ENCODE results near the gene MSL3. TPM values are rescaled to one million over a fixed set of nuclear protein-coding genes. Genes with fewer than 3 reads are reported as not detected.

MSL3 gene, protein sequence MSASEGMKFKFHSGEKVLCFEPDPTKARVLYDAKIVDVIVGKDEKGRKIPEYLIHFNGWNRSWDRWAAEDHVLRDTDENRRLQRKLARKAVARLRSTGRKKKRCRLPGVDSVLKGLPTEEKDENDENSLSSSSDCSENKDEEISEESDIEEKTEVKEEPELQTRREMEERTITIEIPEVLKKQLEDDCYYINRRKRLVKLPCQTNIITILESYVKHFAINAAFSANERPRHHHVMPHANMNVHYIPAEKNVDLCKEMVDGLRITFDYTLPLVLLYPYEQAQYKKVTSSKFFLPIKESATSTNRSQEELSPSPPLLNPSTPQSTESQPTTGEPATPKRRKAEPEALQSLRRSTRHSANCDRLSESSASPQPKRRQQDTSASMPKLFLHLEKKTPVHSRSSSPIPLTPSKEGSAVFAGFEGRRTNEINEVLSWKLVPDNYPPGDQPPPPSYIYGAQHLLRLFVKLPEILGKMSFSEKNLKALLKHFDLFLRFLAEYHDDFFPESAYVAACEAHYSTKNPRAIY
- total RNA-seq (2021; ENCODE audit: unreplicated experiment) (17.0 TPM), Bru-seq, nascent RNA (percentile 53 among the genes with signal in this experiment), BruChase-seq, experiment 1, labeled RNA remaining after a 2-hour chase (percentile 61 among the genes with signal in this experiment), BruChase-seq, experiment 2, labeled RNA remaining after a 6-hour chase (percentile 71 among the genes with signal in this experiment)
- polyA plus RNA-seq (2012; ENCODE audit: insufficient read length): 14.0 TPM
- long read RNA-seq, transcript MSL3-201 (13 exons, 2,364 nt): major isoform, 11 of 20 reads
- long read RNA-seq, partial matches to known transcripts: 2 of 20 reads
- long read RNA-seq, other reads (novel, unspliced or antisense): 2 of 20 reads

DNA sequence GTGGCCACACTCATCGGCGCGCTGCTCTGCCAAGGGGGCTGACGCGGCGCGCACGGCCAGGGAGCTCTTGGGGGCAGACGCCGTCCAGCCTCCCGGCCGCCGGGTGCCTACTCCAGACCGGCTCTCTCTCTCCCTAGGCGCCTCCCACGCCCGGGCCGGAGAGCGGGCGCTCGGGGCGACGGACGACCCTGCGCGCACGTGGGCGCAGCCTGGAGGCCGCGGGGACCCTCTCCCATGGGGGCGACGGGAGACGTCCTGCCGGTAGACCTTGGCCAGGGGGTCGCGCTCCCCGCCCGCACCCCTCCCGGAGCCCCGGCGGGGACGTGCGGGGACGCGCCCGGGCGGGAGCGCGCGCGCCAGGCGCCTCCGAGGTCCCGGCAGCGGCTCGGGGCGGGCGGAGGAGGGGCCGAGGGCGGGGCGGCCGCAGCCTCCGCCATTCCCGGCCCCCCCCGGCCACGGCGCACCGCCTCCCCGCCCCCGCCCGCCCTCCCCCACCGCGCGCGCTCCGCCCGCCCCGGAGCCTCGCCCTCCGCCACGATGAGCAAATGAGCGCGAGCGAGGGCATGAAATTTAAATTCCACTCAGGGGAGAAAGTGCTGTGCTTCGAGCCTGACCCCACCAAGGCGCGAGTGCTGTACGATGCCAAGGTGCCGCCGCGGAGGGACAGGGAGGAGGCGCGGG is at the start of gene MSL3:
TSS of gene MSL3 (plus strand) at position 519 of the 681 bp plus-strand sequence. CDS start at position 546, 27 bp downstream.
- Histone ChIP-seq H3K36me3 (ENCODE audit: control insufficient read depth, insufficient read depth, low read length) (peaks cover 2% of the 10 kb centered on the region; the same call in 1 of the 2 replicates), H3K9me3 (ENCODE audit: control insufficient read depth, insufficient read depth, low read depth, low read length) (no peaks in the 10 kb centered on the region), H3K27me3 (ENCODE audit: control insufficient read depth, insufficient read depth, low read length) (no peaks in the 10 kb centered on the region; the same call in 1 of the 2 replicates), H3K4me3 (ENCODE audit: low read depth in 2 of 2, low read length in 2 of 2) (peak within 1 kb of the TSS; percentile 64 to 73), H3K4me1 (ENCODE audit: control insufficient read depth, insufficient read depth, low read length) (no peaks in the 10 kb centered on the region; the same call in 1 of the 2 replicates), H3K27ac (ENCODE audit: low read length) (peak within 1 kb of the TSS; percentile 73)
- in situ Hi-C loops (cut with HindIII; ENCODE audit: low pct_unique_long_range_greater_than_20kb, low sequenced_read_pairs): no loop called here
- BruUV-seq (replicated peaks): no TSS peak
- intact Hi-C loops (cut with micrococcal nuclease; ENCODE audit: unreplicated experiment): no loop called here
- DNase-seq (ENCODE audit: low read depth, low spot score) (no peak), ATAC-seq (peak; percentile 82)
- ChIA-PET CTCF (interaction anchor here (0.7 to 0.8 kb wide), 2 partner anchors 226 to 1272 kb away, joined by 3 to 5 read pairs; no protein-coding TSS in a partner anchor), POLR2A (no interaction called here)
- no peak for TF ChIP-seq SIN3A (IDR thresholded peaks at IDR 0.05; ENCODE audit: borderline replicate concordance, insufficient read depth, low read depth, low read length)
- no peak for TF ChIP-seq POLR2AphosphoS5 (IDR thresholded peaks at IDR 0.05; ENCODE audit: low read depth, low read length)
- TF ChIP-seq, protein P1, sequence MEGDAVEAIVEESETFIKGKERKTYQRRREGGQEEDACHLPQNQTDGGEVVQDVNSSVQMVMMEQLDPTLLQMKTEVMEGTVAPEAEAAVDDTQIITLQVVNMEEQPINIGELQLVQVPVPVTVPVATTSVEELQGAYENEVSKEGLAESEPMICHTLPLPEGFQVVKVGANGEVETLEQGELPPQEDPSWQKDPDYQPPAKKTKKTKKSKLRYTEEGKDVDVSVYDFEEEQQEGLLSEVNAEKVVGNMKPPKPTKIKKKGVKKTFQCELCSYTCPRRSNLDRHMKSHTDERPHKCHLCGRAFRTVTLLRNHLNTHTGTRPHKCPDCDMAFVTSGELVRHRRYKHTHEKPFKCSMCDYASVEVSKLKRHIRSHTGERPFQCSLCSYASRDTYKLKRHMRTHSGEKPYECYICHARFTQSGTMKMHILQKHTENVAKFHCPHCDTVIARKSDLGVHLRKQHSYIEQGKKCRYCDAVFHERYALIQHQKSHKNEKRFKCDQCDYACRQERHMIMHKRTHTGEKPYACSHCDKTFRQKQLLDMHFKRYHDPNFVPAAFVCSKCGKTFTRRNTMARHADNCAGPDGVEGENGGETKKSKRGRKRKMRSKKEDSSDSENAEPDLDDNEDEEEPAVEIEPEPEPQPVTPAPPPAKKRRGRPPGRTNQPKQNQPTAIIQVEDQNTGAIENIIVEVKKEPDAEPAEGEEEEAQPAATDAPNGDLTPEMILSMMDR (IDR thresholded peaks at IDR 0.05): no peak
- TF ChIP-seq TCF7L2 (IDR thresholded peaks at IDR 0.05; ENCODE audit: low read depth, low read length): no peak
- TF ChIP-seq, protein P2, sequence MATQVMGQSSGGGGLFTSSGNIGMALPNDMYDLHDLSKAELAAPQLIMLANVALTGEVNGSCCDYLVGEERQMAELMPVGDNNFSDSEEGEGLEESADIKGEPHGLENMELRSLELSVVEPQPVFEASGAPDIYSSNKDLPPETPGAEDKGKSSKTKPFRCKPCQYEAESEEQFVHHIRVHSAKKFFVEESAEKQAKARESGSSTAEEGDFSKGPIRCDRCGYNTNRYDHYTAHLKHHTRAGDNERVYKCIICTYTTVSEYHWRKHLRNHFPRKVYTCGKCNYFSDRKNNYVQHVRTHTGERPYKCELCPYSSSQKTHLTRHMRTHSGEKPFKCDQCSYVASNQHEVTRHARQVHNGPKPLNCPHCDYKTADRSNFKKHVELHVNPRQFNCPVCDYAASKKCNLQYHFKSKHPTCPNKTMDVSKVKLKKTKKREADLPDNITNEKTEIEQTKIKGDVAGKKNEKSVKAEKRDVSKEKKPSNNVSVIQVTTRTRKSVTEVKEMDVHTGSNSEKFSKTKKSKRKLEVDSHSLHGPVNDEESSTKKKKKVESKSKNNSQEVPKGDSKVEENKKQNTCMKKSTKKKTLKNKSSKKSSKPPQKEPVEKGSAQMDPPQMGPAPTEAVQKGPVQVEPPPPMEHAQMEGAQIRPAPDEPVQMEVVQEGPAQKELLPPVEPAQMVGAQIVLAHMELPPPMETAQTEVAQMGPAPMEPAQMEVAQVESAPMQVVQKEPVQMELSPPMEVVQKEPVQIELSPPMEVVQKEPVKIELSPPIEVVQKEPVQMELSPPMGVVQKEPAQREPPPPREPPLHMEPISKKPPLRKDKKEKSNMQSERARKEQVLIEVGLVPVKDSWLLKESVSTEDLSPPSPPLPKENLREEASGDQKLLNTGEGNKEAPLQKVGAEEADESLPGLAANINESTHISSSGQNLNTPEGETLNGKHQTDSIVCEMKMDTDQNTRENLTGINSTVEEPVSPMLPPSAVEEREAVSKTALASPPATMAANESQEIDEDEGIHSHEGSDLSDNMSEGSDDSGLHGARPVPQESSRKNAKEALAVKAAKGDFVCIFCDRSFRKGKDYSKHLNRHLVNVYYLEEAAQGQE (IDR thresholded peaks at IDR 0.05; ENCODE audit: insufficient read depth in 1 of 2, low read depth in 2 of 2, low read length in 1 of 2): no peak

DNA sequence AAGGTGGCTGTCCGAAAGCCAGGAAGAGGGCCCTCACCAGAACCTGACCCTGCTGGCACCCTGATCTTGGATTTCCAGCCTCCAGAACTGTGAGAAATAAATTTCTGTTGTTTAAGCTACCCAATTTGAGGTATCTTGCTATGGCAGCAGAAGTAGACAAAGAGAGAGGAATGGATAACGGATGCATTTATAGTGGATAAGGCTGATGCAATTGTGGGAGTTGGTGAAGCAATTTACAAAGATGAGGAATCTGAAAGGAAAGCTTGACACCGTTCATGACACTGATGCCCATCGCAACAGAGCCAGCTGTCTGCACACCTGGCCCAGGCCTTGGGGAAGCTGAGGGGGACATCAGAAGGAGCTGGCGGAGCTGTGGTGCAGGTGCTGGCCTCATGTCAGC is 35.7 kb upstream of the MSL3 start:
- Histone ChIP-seq H3K27ac (ENCODE audit: low read length) (no peak overlapping the region), H3K9me3 (ENCODE audit: control insufficient read depth, insufficient read depth, low read depth, low read length) (no peaks in the 10 kb centered on the region), H3K4me1 (ENCODE audit: control insufficient read depth, insufficient read depth, low read length) (no peaks in the 10 kb centered on the region), H3K27me3 (ENCODE audit: control insufficient read depth, insufficient read depth, low read length) (no peaks in the 10 kb centered on the region), H3K36me3 (ENCODE audit: control insufficient read depth, insufficient read depth, low read length) (no peaks in the 10 kb centered on the region), H3K4me3 (ENCODE audit: low read depth in 2 of 2, low read length in 2 of 2) (no peak overlapping the region)
- BruUV-seq (replicated peaks): no TSS peak
- TF ChIP-seq SIN3A (IDR thresholded peaks at IDR 0.05; ENCODE audit: borderline replicate concordance, insufficient read depth, low read depth, low read length) (no peak), TCF7L2 (IDR thresholded peaks at IDR 0.05; ENCODE audit: low read depth, low read length) (no peak), POLR2AphosphoS5 (IDR thresholded peaks at IDR 0.05; ENCODE audit: low read depth, low read length) (no peak)
- TF ChIP-seq, protein P2 (IDR thresholded peaks at IDR 0.05; ENCODE audit: insufficient read depth in 1 of 2, low read depth in 2 of 2, low read length in 1 of 2): no peak
- TF ChIP-seq, protein P1 (IDR thresholded peaks at IDR 0.05): no peak
- intact Hi-C loops (cut with micrococcal nuclease; ENCODE audit: unreplicated experiment): loop anchor here (2.0 kb wide), 1 partner anchor 190 kb away; no protein-coding TSS in a partner anchor
- DNase-seq (ENCODE audit: low read depth, low spot score) (no peak), ATAC-seq (no peak)
- ChIA-PET CTCF (no interaction called here), POLR2A (no interaction called here)
- in situ Hi-C loops (cut with HindIII; ENCODE audit: low pct_unique_long_range_greater_than_20kb, low sequenced_read_pairs): no loop called here

Data from Panc1 (cell line).